Measurements from ENCODE around the gene ATPAF1.

- TF ChIP-seq CTCF (conservative IDR thresholded peaks at IDR 0.05 in 1 of 2, IDR thresholded peaks at IDR 0.05 in 1 of 2; ENCODE audit: low read depth in 1 of 2, low read length in 2 of 2), result no peak
- TF ChIP-seq EZH2 (IDR thresholded peaks at IDR 0.05; ENCODE audit: low read length, missing control alignments), result no peak
Measured at GRCh38 chr1:46601257-46602007, 66.7 kb downstream of the ATPAF1 start.

Data from fibroblast of lung (primary cell).